Testis (tissue), 3 donors: ENCODE data around the gene ZFR2. TPM values are rescaled to one million over a fixed set of nuclear protein-coding genes. Genes with fewer than 3 reads are reported as not detected.

Source experiments
- DNase-seq: peaks from one replicate; pipeline ENCODE4 v3.0.0-alpha.2; 2019
- H3K27ac ChIP-seq, 2 donors: fragments of 200-600 bp; sonication (generic); one replicate each; pipeline ENCODE4 v1.5.1; 2019
- H3K27me3 ChIP-seq: fragments of 200-600 bp; sonication (generic); one replicate; pipeline ENCODE4 v1.5.1; 2019
- H3K36me3 ChIP-seq: fragments of 200-600 bp; sonication (generic); one replicate; pipeline ENCODE4 v1.5.1; 2017; ENCODE audit warnings: low read depth; ENCODE audit errors: missing control alignments
- H3K4me1 ChIP-seq: fragments of 200-600 bp; sonication (generic); one replicate; pipeline ENCODE4 v1.5.1; 2019
- H3K4me3 ChIP-seq, 2 donors: fragments of 200-600 bp; sonication (generic); one replicate each; pipeline ENCODE4 v1.5.1; 2017 to 2019
- H3K9me3 ChIP-seq: fragments of 200-600 bp; sonication (generic); one replicate; pipeline ENCODE4 v1.5.1; 2017
- POLR2A ChIP-seq: fragments of 450-650 bp; IDR thresholded peaks from one replicate; pipeline ENCODE4 v1.6.1; 2017; ENCODE audit warnings: antibody characterized with exemption, mild to moderate bottlenecking, moderate library complexity
- WGBS, 2 donors: methylation state at CpG; one replicate each; pipeline ENCODE4 v1.1.5; 2018; 5-methylcytosine and 5-hydroxymethylcytosine counted together
- intact Hi-C: fragments of 100-400 bp; cut with DNase I; formaldehyde crosslinking; loops from one replicate; pipeline ENCODE4 v1.15.1; 2023; ENCODE audit warnings: low total_unique reads
- polyA plus RNA-seq: library from polyadenylated mRNA; stranded (reverse); fragments of 350-450 nt; fragmentation: Illumina TruSeq; extraction: RNeasy Lipid Tissue Mini Kit (QIAGEN cat#74804); gene quantifications from one replicate; pipeline ENCODE4 v1.2.3, GENCODE V29; 2014; ENCODE audit warnings: low read depth, low replicate concordance; ENCODE audit not compliant: insufficient read depth
- total RNA-seq, 2 donors: library from RNA; depleted of rRNA; stranded (reverse); fragments of >200 nt; gene quantifications; one replicate each; pipeline ENCODE4 v1.2.3, GENCODE V29; 2016
- TF ChIP-seq, protein P1 (sequence below), 3 experiments: fragments of 450-650 bp in 2 of 3; fragments of 200-600 bp in 1 of 3; sonication (generic) in 1 of 3; IDR thresholded peaks; one replicate each; pipeline ENCODE4 v1.5.1; 2016 to 2019; ENCODE audit warnings: antibody characterized with exemption in 3 of 3, mild to moderate bottlenecking in 2 of 3, moderate library complexity in 1 of 3

The ZFR2 gene
- total and polyA plus RNA-seq, 3 donors from 2014 or later, result 23.4 to 35.0 (median 34.1) TPM

DNA sequence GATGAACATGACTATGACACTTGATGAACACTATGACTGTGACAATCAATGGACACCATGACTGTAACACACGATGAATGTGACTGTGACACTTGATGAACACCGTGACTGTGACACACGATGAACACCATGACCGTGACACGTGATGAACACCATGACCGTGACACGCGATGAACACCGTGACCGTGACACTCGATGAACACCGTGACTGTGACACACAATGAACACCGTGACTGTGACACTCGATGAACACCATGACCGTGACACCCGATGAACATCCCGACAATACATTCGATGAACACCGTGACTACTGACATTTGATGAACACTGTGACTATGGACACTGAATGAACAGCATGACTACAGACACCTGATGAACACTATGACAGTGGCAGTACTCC lies 30.9 kb downstream of the ZFR2 start:
- intact Hi-C loops, result no loop called here
- 90 to 98% methylated on average over 19 of the region's 19 CpGs for WGBS, 2 donors
- H3K27ac ChIP-seq, result no peak overlapping the region
- TF ChIP-seq, protein P1, sequence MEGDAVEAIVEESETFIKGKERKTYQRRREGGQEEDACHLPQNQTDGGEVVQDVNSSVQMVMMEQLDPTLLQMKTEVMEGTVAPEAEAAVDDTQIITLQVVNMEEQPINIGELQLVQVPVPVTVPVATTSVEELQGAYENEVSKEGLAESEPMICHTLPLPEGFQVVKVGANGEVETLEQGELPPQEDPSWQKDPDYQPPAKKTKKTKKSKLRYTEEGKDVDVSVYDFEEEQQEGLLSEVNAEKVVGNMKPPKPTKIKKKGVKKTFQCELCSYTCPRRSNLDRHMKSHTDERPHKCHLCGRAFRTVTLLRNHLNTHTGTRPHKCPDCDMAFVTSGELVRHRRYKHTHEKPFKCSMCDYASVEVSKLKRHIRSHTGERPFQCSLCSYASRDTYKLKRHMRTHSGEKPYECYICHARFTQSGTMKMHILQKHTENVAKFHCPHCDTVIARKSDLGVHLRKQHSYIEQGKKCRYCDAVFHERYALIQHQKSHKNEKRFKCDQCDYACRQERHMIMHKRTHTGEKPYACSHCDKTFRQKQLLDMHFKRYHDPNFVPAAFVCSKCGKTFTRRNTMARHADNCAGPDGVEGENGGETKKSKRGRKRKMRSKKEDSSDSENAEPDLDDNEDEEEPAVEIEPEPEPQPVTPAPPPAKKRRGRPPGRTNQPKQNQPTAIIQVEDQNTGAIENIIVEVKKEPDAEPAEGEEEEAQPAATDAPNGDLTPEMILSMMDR (IDR thresholded peaks at IDR 0.05), result no peak
- TF ChIP-seq POLR2A, result no peak
- no peak overlapping the region for H3K4me3 ChIP-seq
- H3K4me1 ChIP-seq, result no peaks in the 10 kb centered on the region
- no peak for DNase-seq
- no peaks in the 10 kb centered on the region for H3K27me3 ChIP-seq
- no peaks in the 10 kb centered on the region for H3K36me3 ChIP-seq
- no peaks in the 10 kb centered on the region for H3K9me3 ChIP-seq

DNA sequence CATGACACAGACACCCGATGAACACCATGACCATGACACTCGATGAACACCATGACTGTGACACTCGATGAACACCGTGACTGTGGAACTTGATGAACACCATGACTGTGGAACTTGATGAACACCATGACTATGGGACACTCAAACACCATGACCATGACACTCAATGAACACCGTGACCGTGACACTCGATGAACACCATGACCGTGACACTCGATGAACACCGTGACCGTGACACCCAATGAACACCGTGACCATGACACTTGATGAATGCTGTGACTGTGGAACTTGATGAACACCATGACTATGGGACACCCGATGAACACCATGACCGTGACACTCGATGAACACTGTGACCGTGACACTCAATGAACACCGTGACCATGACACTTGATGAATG lies 31.5 kb downstream of the ZFR2 start:
- no peak for TF ChIP-seq POLR2A
- TF ChIP-seq, protein P1 (IDR thresholded peaks at IDR 0.05), result no peak
- WGBS, 2 donors, result 94 to 96% methylated on average over 17 of the region's 17 CpGs
- H3K4me1 ChIP-seq, result no peaks in the 10 kb centered on the region
- H3K4me3 ChIP-seq, result no peak overlapping the region
- intact Hi-C loops, result no loop called here
- H3K27ac ChIP-seq, result no peak overlapping the region
- DNase-seq, result no peak
- no peaks in the 10 kb centered on the region for H3K9me3 ChIP-seq
- no peaks in the 10 kb centered on the region for H3K36me3 ChIP-seq
- H3K27me3 ChIP-seq, result no peaks in the 10 kb centered on the region

GRCh38 chr19:3836887-3837286 lies 32.0 kb downstream of the ZFR2 start:
- H3K4me3 ChIP-seq, result no peak overlapping the region
- intact Hi-C loops, result no loop called here
- TF ChIP-seq POLR2A, result no peak
- TF ChIP-seq, protein P1 (IDR thresholded peaks at IDR 0.05), result no peak
- WGBS, 2 donors, result 91 to 92% methylated on average over 6 of the region's 6 CpGs
- H3K36me3 ChIP-seq, result no peaks in the 10 kb centered on the region
- no peak for DNase-seq
- no peak overlapping the region for H3K27ac ChIP-seq
- H3K27me3 ChIP-seq, result no peaks in the 10 kb centered on the region
- no peaks in the 10 kb centered on the region for H3K9me3 ChIP-seq
- no peaks in the 10 kb centered on the region for H3K4me1 ChIP-seq

GRCh38 chr19:3835055-3835435 lies 33.8 kb downstream of the ZFR2 start:
- no peaks in the 10 kb centered on the region for H3K4me1 ChIP-seq
- intact Hi-C loops, result no loop called here

More at GRCh38 chr19:3835055-3835435, 33.8 kb downstream of the ZFR2 start:
- H3K27me3 ChIP-seq, result no peaks in the 10 kb centered on the region
- H3K9me3 ChIP-seq, result no peaks in the 10 kb centered on the region
- DNase-seq, result no peak
- no peak for TF ChIP-seq POLR2A
- TF ChIP-seq, protein P1 (IDR thresholded peaks at IDR 0.05), result no peak
- no peak overlapping the region for H3K27ac ChIP-seq
- no peaks in the 10 kb centered on the region for H3K36me3 ChIP-seq
- H3K4me3 ChIP-seq, result no peak overlapping the region
- WGBS, 2 donors, result 69 to 89% methylated on average over 6 to 9 of the region's 9 CpGs
